ENCODE measurements around the gene KIRREL3. TPM values are rescaled to one million over a fixed set of nuclear protein-coding genes. Genes with fewer than 3 reads are reported as not detected.

The KIRREL3 gene
- total RNA-seq, 1 experiment from 2014 or later = 0.44 TPM

DNA sequence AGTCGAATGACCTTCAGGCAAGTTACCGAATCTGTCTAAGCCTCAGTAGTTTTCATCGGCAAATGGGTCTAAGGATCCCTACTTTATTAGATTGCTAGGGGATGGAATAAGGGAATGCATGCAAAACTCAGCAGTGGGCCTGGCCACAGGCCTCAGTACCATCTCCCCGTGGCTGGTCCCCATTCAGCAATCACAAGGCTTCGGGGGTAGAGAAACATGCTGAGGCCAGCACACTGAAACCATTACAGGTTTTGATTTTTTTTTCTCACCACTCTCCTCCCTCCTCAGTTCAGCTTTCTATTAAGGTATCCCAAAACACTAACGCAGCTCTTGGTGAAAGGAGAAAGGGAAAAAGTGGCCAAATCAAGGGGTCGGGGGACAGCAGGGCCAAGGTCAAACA lies 11.9 kb downstream of the KIRREL3 start:
- ChIA-PET POLR2A (ENCODE audit: unreplicated experiment) (no interaction called here), CTCF (no interaction called here)
- no TSS peak for BruUV-seq (replicated peaks)
- Histone ChIP-seq H4K20me1 (ENCODE audit: low read length) (no peaks in the 10 kb centered on the region), H2AFZ (ENCODE audit: low read length) (no peak overlapping the region), H3K27me3 (ENCODE audit: low read length) (peaks cover 55% of the 10 kb centered on the region), H3K4me3 (ENCODE audit: low read length) (no peak overlapping the region), H3K9me3 (ENCODE audit: low read length) (no peaks in the 10 kb centered on the region), H3K36me3 (ENCODE audit: low read depth, low read length) (no peaks in the 10 kb centered on the region), H3K79me2 (ENCODE audit: low read length) (no peaks in the 10 kb centered on the region), H3K4me1 (ENCODE audit: insufficient read depth, low read length) (peaks cover 26% of the 10 kb centered on the region), H3K4me2 (ENCODE audit: low read length) (no peak overlapping the region), H3K27ac (ENCODE audit: low read length) (no peak overlapping the region), H3F3A (ENCODE audit: low read length, unreplicated experiment) (no peaks in the 10 kb centered on the region), H3K9ac (ENCODE audit: low read length) (no peak overlapping the region), H3K9me2 (replicated peaks; ENCODE audit: low read length) (no peaks in the 10 kb centered on the region)
- DNase-seq (no peak), ATAC-seq (no peak)
- intact Hi-C loops (cut with micrococcal nuclease) = no loop called here
- no peak for TF ChIP-seq EZH2phosphoT487 (IDR thresholded peaks at IDR 0.05; ENCODE audit: borderline replicate concordance, low read length)
- TF ChIP-seq, protein P1, sequence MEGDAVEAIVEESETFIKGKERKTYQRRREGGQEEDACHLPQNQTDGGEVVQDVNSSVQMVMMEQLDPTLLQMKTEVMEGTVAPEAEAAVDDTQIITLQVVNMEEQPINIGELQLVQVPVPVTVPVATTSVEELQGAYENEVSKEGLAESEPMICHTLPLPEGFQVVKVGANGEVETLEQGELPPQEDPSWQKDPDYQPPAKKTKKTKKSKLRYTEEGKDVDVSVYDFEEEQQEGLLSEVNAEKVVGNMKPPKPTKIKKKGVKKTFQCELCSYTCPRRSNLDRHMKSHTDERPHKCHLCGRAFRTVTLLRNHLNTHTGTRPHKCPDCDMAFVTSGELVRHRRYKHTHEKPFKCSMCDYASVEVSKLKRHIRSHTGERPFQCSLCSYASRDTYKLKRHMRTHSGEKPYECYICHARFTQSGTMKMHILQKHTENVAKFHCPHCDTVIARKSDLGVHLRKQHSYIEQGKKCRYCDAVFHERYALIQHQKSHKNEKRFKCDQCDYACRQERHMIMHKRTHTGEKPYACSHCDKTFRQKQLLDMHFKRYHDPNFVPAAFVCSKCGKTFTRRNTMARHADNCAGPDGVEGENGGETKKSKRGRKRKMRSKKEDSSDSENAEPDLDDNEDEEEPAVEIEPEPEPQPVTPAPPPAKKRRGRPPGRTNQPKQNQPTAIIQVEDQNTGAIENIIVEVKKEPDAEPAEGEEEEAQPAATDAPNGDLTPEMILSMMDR (conservative IDR thresholded peaks at IDR 0.05; ENCODE audit: low read depth, low read length) = no peak
- TF ChIP-seq EZH2 (IDR thresholded peaks at IDR 0.05; ENCODE audit: low read length, unreplicated experiment) = no peak

DNA sequence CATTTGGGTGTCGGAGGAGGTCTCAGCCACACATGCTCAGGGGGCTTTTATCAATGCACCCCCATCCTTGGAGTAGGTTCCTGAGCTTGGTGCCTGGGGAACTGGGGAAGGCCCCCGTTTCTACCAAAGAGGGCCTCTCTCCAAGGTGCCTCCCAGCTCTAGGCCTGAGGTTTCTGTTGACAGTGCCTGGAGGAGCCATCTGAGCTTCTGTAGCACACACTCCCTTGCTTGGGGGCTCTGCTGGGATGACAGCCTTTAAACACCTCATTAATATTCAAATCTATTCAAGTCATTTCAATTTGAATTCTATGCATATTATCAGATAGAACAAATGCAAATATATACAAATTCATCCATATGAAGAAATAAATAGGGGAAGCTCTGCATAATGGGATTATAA lies 18.9 kb downstream of the KIRREL3 start:
- DNase-seq (no peak), ATAC-seq (no peak)
- ChIA-PET POLR2A (ENCODE audit: unreplicated experiment) (no interaction called here), CTCF (no interaction called here)
- Histone ChIP-seq H4K20me1 (ENCODE audit: low read length) (no peaks in the 10 kb centered on the region), H2AFZ (ENCODE audit: low read length) (no peak overlapping the region), H3K27ac (ENCODE audit: low read length) (no peak overlapping the region), H3K9ac (ENCODE audit: low read length) (no peak overlapping the region), H3K79me2 (ENCODE audit: low read length) (no peaks in the 10 kb centered on the region), H3K27me3 (ENCODE audit: low read length) (peaks cover 63% of the 10 kb centered on the region), H3K4me2 (ENCODE audit: low read length) (no peak overlapping the region), H3F3A (ENCODE audit: low read length, unreplicated experiment) (no peaks in the 10 kb centered on the region), H3K4me3 (ENCODE audit: low read length) (no peak overlapping the region), H3K4me1 (ENCODE audit: insufficient read depth, low read length) (no peaks in the 10 kb centered on the region), H3K9me2 (replicated peaks; ENCODE audit: low read length) (no peaks in the 10 kb centered on the region), H3K9me3 (ENCODE audit: low read length) (no peaks in the 10 kb centered on the region), H3K36me3 (ENCODE audit: low read depth, low read length) (no peaks in the 10 kb centered on the region)
- BruUV-seq (replicated peaks) = no TSS peak
- TF ChIP-seq EZH2phosphoT487 (IDR thresholded peaks at IDR 0.05; ENCODE audit: borderline replicate concordance, low read length) = no peak
- TF ChIP-seq EZH2 (IDR thresholded peaks at IDR 0.05; ENCODE audit: low read length, unreplicated experiment) = no peak
- TF ChIP-seq, protein P1 (conservative IDR thresholded peaks at IDR 0.05; ENCODE audit: low read depth, low read length) = no peak
- intact Hi-C loops (cut with micrococcal nuclease) = no loop called here

- Histone ChIP-seq H3F3A (ENCODE audit: low read length, unreplicated experiment) (no peaks in the 10 kb centered on the region), H3K27ac (ENCODE audit: low read length) (no peak overlapping the region), H3K9me3 (ENCODE audit: low read length) (no peaks in the 10 kb centered on the region), H3K4me1 (ENCODE audit: insufficient read depth, low read length) (no peaks in the 10 kb centered on the region), H2AFZ (ENCODE audit: low read length) (no peak overlapping the region), H3K27me3 (ENCODE audit: low read length) (peaks cover 41% of the 10 kb centered on the region), H3K9me2 (replicated peaks; ENCODE audit: low read length) (no peaks in the 10 kb centered on the region), H4K20me1 (ENCODE audit: low read length) (no peaks in the 10 kb centered on the region), H3K4me3 (ENCODE audit: low read length) (no peak overlapping the region), H3K4me2 (ENCODE audit: low read length) (no peak overlapping the region), H3K79me2 (ENCODE audit: low read length) (no peaks in the 10 kb centered on the region), H3K9ac (ENCODE audit: low read length) (no peak overlapping the region), H3K36me3 (ENCODE audit: low read depth, low read length) (no peaks in the 10 kb centered on the region)
- intact Hi-C loops (cut with micrococcal nuclease) = no loop called here
- TF ChIP-seq EZH2phosphoT487 (IDR thresholded peaks at IDR 0.05; ENCODE audit: borderline replicate concordance, low read length) (no peak), EZH2 (IDR thresholded peaks at IDR 0.05; ENCODE audit: low read length, unreplicated experiment) (no peak)
- TF ChIP-seq, protein P1 (conservative IDR thresholded peaks at IDR 0.05; ENCODE audit: low read depth, low read length) = no peak
- CTCF ChIA-PET = no interaction called here
- no peak for ATAC-seq
- BruUV-seq (replicated peaks) = no TSS peak
- POLR2A ChIA-PET (ENCODE audit: unreplicated experiment) = no interaction called here
- no peak for DNase-seq
Measured at GRCh38 chr11:126978911-126979310, 21.7 kb downstream of the KIRREL3 start.

Measured in PC-3 (cell line).